Adipose tissue (tissue), 3 donors: ENCODE results near the gene IL1RAPL2. TPM values are rescaled to one million over a fixed set of nuclear protein-coding genes. Genes with fewer than 3 reads are reported as not detected.

Experiments used
- H3K27ac ChIP-seq: one replicate; pipeline ENCODE4 v1.5.1; 2013; ENCODE audit warnings: low read depth, low read length
- WGBS, 3 donors: extraction: QIAGEN DNeasy Blood & Tissue Kit; methylation state at CpG; one replicate each; pipeline ENCODE4 v1.1.7; 2013; 5-methylcytosine and 5-hydroxymethylcytosine counted together
- polyA plus RNA-seq, 3 donors: library from polyadenylated mRNA; stranded (reverse); fragments of 200-250 nt; gene quantifications; one replicate each; pipeline ENCODE4 v1.2.3, GENCODE V29; 2013
- donor health status: healthy with polysubstance abuse.
- donor health status: Bipolar disorder and iron deficiency.
- donor health status: healthy.

The IL1RAPL2 gene
- polyA plus RNA-seq, 3 donors = not detected

GRCh38 chrX:105695451-105695850 lies 1129.5 kb downstream of the IL1RAPL2 start:
- H3K27ac ChIP-seq = no peak overlapping the region
- WGBS, 3 donors = 58 to 82% (median 68%) methylated on average over 1 of the region's 1 CpG

GRCh38 chrX:105696870-105697269 lies 1130.9 kb downstream of the IL1RAPL2 start:
- 34 to 50% (median 50%) methylated on average over 2 of the region's 2 CpGs for WGBS, 3 donors
- no peak overlapping the region for H3K27ac ChIP-seq

GRCh38 chrX:105697984-105698781 lies 1132.2 kb downstream of the IL1RAPL2 start:
- no peak overlapping the region for H3K27ac ChIP-seq
- 41 to 62% (median 48%) methylated on average over 2 of the region's 2 CpGs for WGBS, 3 donors

- 38 to 62% (median 38%) methylated on average over 1 of the region's 1 CpG for WGBS, 3 donors
- H3K27ac ChIP-seq = no peak overlapping the region
Observed at GRCh38 chrX:105700331-105700730, 1134.3 kb downstream of the IL1RAPL2 start.

- 52 to 66% (median 61%) methylated on average over 3 of the region's 3 CpGs for WGBS, 3 donors
- no peak overlapping the region for H3K27ac ChIP-seq
Observed at GRCh38 chrX:105701310-105702052, 1135.5 kb downstream of the IL1RAPL2 start.

- 67 to 74% (median 72%) methylated on average over 2 of the region's 2 CpGs for WGBS, 3 donors
- no peak overlapping the region for H3K27ac ChIP-seq
Observed at GRCh38 chrX:105703876-105704275, 1137.9 kb downstream of the IL1RAPL2 start.

- no peak overlapping the region for H3K27ac ChIP-seq
- 81 to 88% (median 85%) methylated on average over 1 of the region's 1 CpG for WGBS, 3 donors
Observed at GRCh38 chrX:105706041-105706440, 1140.0 kb downstream of the IL1RAPL2 start.

- H3K27ac ChIP-seq = no peak overlapping the region
Observed at GRCh38 chrX:105711805-105712204, 1145.8 kb downstream of the IL1RAPL2 start.

GRCh38 chrX:105715746-105716145 lies 1149.7 kb downstream of the IL1RAPL2 start:
- no peak overlapping the region for H3K27ac ChIP-seq

- H3K27ac ChIP-seq = no peak overlapping the region
- 29 to 52% (median 35%) methylated on average over 1 of the region's 1 CpG for WGBS, 3 donors
Observed at GRCh38 chrX:105723966-105724735, 1158.2 kb downstream of the IL1RAPL2 start.

GRCh38 chrX:105725228-105725627 lies 1159.2 kb downstream of the IL1RAPL2 start:
- no peak overlapping the region for H3K27ac ChIP-seq
- 82 to 90% (median 85%) methylated on average over 1 of the region's 1 CpG for WGBS, 3 donors

GRCh38 chrX:105738162-105738561 lies 1172.2 kb downstream of the IL1RAPL2 start:
- no peak overlapping the region for H3K27ac ChIP-seq
- 55 to 88% (median 69%) methylated on average over 2 of the region's 2 CpGs for WGBS, 3 donors

- no peak overlapping the region for H3K27ac ChIP-seq
Observed at GRCh38 chrX:105744291-105744690, 1178.3 kb downstream of the IL1RAPL2 start.

GRCh38 chrX:105744946-105745345 lies 1178.9 kb downstream of the IL1RAPL2 start:
- no peak overlapping the region for H3K27ac ChIP-seq
- WGBS, 3 donors = 59 to 89% (median 69%) methylated on average over 2 of the region's 2 CpGs

- H3K27ac ChIP-seq = no peak overlapping the region
- 74 to 90% (median 82%) methylated on average over 2 of the region's 2 CpGs for WGBS, 3 donors
Observed at GRCh38 chrX:105745863-105746262, 1179.9 kb downstream of the IL1RAPL2 start.

- no peak overlapping the region for H3K27ac ChIP-seq
- 45 to 50% (median 46%) methylated on average over 6 of the region's 6 CpGs for WGBS, 3 donors
Observed at GRCh38 chrX:105752338-105752956, 1186.4 kb downstream of the IL1RAPL2 start.

- no peak overlapping the region for H3K27ac ChIP-seq
- WGBS, 3 donors = 65 to 71% (median 68%) methylated on average over 4 of the region's 4 CpGs
Observed at GRCh38 chrX:105753411-105753810, 1187.4 kb downstream of the IL1RAPL2 start.

- 67 to 71% (median 71%) methylated on average over 2 of the region's 2 CpGs for WGBS, 3 donors
- H3K27ac ChIP-seq = no peak overlapping the region
Observed at GRCh38 chrX:105754286-105754964, 1188.4 kb downstream of the IL1RAPL2 start.
